Measurements from ENCODE around the gene ZBTB7B.

The ZBTB7B gene

GRCh38 chr1:155062702-155063411 lies 60.3 kb downstream of the ZBTB7B start:
- peak; percentile 86 to 88 for DNase-seq

GRCh38 chr1:155063550-155064110 lies 61.0 kb downstream of the ZBTB7B start, which contains the start of gene EFNA4:
TSS of gene EFNA4 (plus strand) at chr1:155063740. CDS start at chr1:155063824, 84 bp downstream.
- peak; percentile 69 to 76 for DNase-seq

GRCh38 chr1:155064111-155064831 lies 61.7 kb downstream of the ZBTB7B start:
- no peak for DNase-seq

- no peak for DNase-seq
Observed at GRCh38 chr1:155064832-155065429, 62.3 kb downstream of the ZBTB7B start.

- no peak for DNase-seq
Observed at GRCh38 chr1:155066777-155067176, 64.2 kb downstream of the ZBTB7B start.

Measured in stimulated activated CD4-positive, alpha-beta T cell treated with anti-CD3 and anti-CD28 coated beads, Interleukin-2, amount 100 ng/mL, for 48 hours (primary cell).